A673 (cell line): ENCODE data around the gene SLC4A8. TPM values are rescaled to one million over a fixed set of nuclear protein-coding genes. Genes with fewer than 3 reads are reported as not detected.

Source experiments
- BruUV-seq: library from RNA; stranded (reverse); fragments of 400-500 nt; replicated peaks from 2 replicates; lab custom pipeline; 2021; lab: Mats Ljungman, UMichigan
- CTCF ChIA-PET: fragments of 300-600 bp; sonication (Branson Sonifier 250); formaldehyde crosslinking; loops from one replicate; lab custom pipeline; 2022; ENCODE audit warnings: antibody characterized with exemption; lab: Charles Lee
- POLR2A ChIA-PET: fragments of 300-600 bp; sonication (Branson Sonifier 250); formaldehyde crosslinking; loops from one replicate; lab custom pipeline; 2022; ENCODE audit warnings: antibody characterized with exemption; ENCODE audit not compliant: low non-redundant PET; lab: Charles Lee
- DNase-seq: peaks from one replicate; pipeline ENCODE4 v3.0.0-alpha.2; 2015; ENCODE audit warnings: low spot score
- H3K27ac ChIP-seq: fragments of 200-600 bp; sonication (generic); 2 replicates; pipeline ENCODE4 v1.5.1; 2016; ENCODE audit warnings: mixed run types, low read depth, mild to moderate bottlenecking, mixed read lengths, antibody characterized with exemption, low read length; ENCODE audit not compliant: poor library complexity, severe bottlenecking
- H3K27me3 ChIP-seq: fragments of 200-600 bp; sonication (generic); replicated peaks from 2 replicates; pipeline ENCODE4 v1.6.1; 2017; ENCODE audit warnings: mixed run types, low read depth, mild to moderate bottlenecking, mixed read lengths, antibody characterized with exemption, low read length; ENCODE audit not compliant: insufficient read depth, poor library complexity
- H3K36me3 ChIP-seq: fragments of 200-600 bp; sonication (generic); 2 replicates; pipeline ENCODE4 v1.6.1; 2016; ENCODE audit warnings: mixed run types, mild to moderate bottlenecking, mixed read lengths, antibody characterized with exemption, low read length; ENCODE audit not compliant: insufficient read depth, poor library complexity, severe bottlenecking
- H3K4me1 ChIP-seq: fragments of 200-600 bp; sonication (generic); 2 replicates; pipeline ENCODE4 v1.6.1; 2017; ENCODE audit warnings: mixed run types, mild to moderate bottlenecking, mixed read lengths, antibody characterized with exemption, low read length; ENCODE audit not compliant: insufficient read depth, poor library complexity, severe bottlenecking
- H3K4me3 ChIP-seq: fragments of 200-600 bp; sonication (generic); 2 replicates; pipeline ENCODE4 v1.5.1; 2016; ENCODE audit warnings: low read depth, mixed run types, mild to moderate bottlenecking, mixed read lengths, low read length; ENCODE audit not compliant: poor library complexity, severe bottlenecking
- H3K9me3 ChIP-seq: fragments of 200-600 bp; sonication (generic); 2 replicates; pipeline ENCODE4 v1.6.1; 2016; ENCODE audit warnings: mixed run types, low read depth, mild to moderate bottlenecking, mixed read lengths, antibody characterized with exemption, low read length; ENCODE audit not compliant: poor library complexity, severe bottlenecking
- EZH2 ChIP-seq: fragments of 200-600 bp; sonication (generic); IDR thresholded peaks from 2 replicates; pipeline ENCODE4 v1.6.1; 2017; ENCODE audit warnings: borderline replicate concordance, low read depth, mild to moderate bottlenecking, mixed read lengths, antibody characterized with exemption, low read length; ENCODE audit not compliant: poor library complexity, severe bottlenecking
- intact Hi-C: fragments of 100-400 bp; cut with micrococcal nuclease; formaldehyde crosslinking; loops from one replicate; pipeline ENCODE4 v1.10.0; 2022; ENCODE audit not compliant: unreplicated experiment
- total RNA-seq: library from RNA; stranded (reverse); gene quantifications from 2 replicates; pipeline ENCODE4 v1.2.3, GENCODE V29; 2021
- TF ChIP-seq, protein P1 (sequence below): fragments of 300-800, 200-600 bp; sonication (generic); conservative IDR thresholded peaks from 2 replicates; pipeline ENCODE4 v1.5.1; 2017; ENCODE audit warnings: low read depth, mild to moderate bottlenecking, antibody characterized with exemption, low read length, moderate library complexity, mixed read lengths

The SLC4A8 gene
- total RNA-seq, 1 experiment from 2014 or later: 0.73 TPM

DNA sequence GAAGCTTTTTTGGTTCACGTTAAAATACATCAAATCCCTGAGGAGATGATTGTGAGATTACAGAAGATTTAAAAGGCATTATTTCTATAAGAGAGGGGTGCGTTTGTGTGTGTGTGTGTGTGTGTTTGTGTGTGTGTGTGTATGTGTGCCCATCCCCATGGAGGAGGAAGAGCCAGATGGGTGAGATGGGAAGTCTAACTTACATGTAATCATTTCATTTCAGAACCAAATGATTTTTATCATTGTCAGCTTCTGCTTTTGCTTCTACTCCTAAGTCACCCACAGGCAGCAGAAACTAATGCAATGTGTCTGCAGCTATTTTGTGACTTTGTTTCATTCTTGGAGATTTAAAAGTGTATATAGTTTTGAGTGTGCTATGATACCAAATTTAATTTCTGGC lies 68.7 kb downstream of the SLC4A8 start:
- H3K36me3 ChIP-seq: no peaks in the 10 kb centered on the region
- H3K4me1 ChIP-seq: no peaks in the 10 kb centered on the region
- ChIA-PET POLR2A (no interaction called here), CTCF (no interaction called here)
- H3K4me3 ChIP-seq: no peak overlapping the region
- intact Hi-C loops: no loop called here
- no peak overlapping the region for H3K27ac ChIP-seq
- no peak for DNase-seq
- H3K9me3 ChIP-seq: no peaks in the 10 kb centered on the region
- TF ChIP-seq EZH2: no peak
- TF ChIP-seq, protein P1, sequence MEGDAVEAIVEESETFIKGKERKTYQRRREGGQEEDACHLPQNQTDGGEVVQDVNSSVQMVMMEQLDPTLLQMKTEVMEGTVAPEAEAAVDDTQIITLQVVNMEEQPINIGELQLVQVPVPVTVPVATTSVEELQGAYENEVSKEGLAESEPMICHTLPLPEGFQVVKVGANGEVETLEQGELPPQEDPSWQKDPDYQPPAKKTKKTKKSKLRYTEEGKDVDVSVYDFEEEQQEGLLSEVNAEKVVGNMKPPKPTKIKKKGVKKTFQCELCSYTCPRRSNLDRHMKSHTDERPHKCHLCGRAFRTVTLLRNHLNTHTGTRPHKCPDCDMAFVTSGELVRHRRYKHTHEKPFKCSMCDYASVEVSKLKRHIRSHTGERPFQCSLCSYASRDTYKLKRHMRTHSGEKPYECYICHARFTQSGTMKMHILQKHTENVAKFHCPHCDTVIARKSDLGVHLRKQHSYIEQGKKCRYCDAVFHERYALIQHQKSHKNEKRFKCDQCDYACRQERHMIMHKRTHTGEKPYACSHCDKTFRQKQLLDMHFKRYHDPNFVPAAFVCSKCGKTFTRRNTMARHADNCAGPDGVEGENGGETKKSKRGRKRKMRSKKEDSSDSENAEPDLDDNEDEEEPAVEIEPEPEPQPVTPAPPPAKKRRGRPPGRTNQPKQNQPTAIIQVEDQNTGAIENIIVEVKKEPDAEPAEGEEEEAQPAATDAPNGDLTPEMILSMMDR: no peak
- BruUV-seq: no TSS peak
- H3K27me3 ChIP-seq: no peaks in the 10 kb centered on the region

DNA sequence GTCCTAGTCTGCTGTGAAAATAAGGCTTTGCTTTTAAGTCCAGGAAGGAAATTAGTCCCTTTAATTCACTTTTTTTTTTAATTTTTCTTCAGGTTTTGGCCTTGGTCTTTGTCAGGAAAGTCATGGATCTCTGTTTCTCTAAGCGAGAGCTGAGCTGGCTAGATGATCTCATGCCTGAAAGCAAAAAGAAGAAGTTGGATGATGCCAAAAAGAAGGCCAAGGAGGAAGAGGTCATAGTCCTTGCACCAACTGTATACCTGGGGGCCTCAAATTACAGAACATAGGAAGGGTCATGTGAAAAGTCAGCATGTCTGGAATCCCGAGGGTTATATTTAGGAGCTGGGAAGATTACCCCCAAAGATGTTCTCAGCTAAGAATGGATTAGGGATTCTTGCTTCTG lies 72.3 kb downstream of the SLC4A8 start:
- no TSS peak for BruUV-seq
- ChIA-PET POLR2A (no interaction called here), CTCF (no interaction called here)
- Histone ChIP-seq H3K9me3 (no peaks in the 10 kb centered on the region), H3K4me3 (no peak overlapping the region), H3K36me3 (no peaks in the 10 kb centered on the region), H3K27me3 (no peaks in the 10 kb centered on the region), H3K27ac (no peak overlapping the region), H3K4me1 (no peaks in the 10 kb centered on the region)
- TF ChIP-seq, protein P1: no peak
- no peak for TF ChIP-seq EZH2
- no peak for DNase-seq
- intact Hi-C loops: no loop called here

DNA sequence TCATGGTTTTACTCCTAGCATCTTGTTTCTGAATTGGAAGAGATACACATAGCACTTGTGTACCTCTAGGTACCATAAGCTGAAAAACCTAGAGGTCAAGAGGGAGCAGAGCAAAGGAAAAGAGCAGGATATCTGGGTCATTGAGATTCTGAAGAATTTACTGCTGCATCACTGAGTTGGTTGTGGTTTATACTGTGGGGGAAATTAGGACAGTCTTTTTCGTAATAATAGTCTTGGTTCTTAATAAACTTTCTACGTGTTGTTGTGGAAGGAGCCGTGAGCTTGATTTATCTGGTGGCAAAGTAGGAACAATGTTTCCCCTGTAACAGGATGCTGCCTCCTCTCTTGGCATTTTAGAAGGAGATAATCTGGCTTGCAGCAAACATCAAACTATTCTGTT lies 80.2 kb downstream of the SLC4A8 start:
- CTCF ChIA-PET: no interaction called here
- TF ChIP-seq, protein P1: no peak
- TF ChIP-seq EZH2: no peak
- H3K27ac ChIP-seq: no peak overlapping the region

More for the DNA sequence above, 80.2 kb downstream of the SLC4A8 start:
- no peaks in the 10 kb centered on the region for H3K4me1 ChIP-seq
- intact Hi-C loops: no loop called here
- H3K36me3 ChIP-seq: no peaks in the 10 kb centered on the region
- no peak overlapping the region for H3K4me3 ChIP-seq
- H3K9me3 ChIP-seq: no peaks in the 10 kb centered on the region
- no TSS peak for BruUV-seq
- H3K27me3 ChIP-seq: no peaks in the 10 kb centered on the region
- POLR2A ChIA-PET: no interaction called here
- no peak for DNase-seq
